CD4-positive, alpha-beta T cell treated with Interleukin-21 for 1 hour (primary cell): ENCODE results near the gene KSR1.
"Not testable (repeated sequence)": the region's sequence is repeated elsewhere in the genome, so short reads cannot be mapped to it uniquely, and the experiment has no call there.

Experiments
- DNase-seq: peaks from one replicate; pipeline ENCODE4 v3.0.0-alpha.2; 2020

KSR1 gene

DNA sequence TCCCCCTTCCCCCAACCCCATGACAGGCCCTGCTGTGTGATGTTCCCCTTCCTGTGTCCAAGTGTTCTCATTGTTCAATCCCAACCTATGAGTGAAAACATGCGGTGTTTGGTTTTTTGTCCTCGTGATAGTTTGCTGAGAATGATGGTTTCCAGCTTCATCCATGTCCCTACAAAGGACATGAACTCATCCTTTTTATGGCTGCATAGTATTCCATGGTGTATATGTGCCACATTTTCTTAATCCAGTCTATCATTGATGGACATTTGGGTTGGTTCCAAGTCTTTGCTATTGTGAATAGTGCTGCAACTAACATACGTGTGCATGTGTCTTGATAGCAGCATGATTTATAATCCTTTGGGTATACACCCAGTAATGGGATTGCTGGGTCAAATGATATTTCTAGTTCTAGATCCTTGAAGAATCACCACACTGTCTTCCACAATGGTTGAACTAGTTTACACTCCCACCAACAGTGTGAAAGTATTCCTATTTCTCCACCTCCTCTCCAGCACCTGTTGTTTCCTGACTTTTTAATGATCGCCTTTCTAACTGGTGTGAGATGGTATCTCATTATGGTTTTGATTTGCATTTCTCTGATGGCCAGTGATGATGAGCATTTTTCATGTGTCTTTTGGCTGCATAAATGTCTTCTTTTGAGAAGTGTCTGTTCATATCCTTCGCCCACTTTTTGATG is 28.9 kb upstream of the KSR1 start:
- not testable (repeated sequence) for DNase-seq

DNA sequence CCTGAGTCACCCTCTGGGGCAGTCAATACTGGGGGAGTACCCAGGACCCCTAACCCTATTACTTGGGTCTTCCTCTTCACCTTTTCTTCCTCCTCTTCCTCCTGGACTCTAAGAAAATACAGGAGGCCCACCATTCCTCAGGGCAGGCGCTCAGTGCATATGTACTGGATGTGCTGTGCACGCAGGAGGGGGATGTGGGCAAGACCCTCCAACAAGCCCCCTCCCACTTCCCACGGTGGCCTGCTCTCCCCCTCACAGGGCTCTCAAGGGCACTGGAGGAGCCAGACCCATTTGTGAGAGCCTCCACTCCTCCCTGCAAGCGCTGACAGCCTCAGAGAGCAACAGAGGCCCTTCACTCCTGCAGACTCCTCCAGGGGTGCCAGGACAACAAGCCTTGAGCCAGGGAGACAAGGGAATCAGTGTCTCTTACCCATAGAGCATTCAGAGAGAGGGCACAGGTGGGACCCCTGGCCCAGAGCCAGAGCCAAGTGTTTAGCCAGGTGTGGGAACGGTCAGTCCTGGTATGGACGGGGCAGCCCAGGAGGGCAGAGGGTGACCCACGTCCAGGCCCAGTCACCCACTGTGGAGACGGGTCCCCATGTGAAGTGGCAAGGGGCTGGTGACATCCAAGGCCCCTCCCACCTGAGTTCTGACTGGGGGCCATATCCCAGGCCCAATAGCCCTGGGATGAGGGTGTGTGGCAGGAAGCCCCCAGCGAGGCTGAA is 27.3 kb upstream of the KSR1 start:
- DNase-seq: no peak

DNA sequence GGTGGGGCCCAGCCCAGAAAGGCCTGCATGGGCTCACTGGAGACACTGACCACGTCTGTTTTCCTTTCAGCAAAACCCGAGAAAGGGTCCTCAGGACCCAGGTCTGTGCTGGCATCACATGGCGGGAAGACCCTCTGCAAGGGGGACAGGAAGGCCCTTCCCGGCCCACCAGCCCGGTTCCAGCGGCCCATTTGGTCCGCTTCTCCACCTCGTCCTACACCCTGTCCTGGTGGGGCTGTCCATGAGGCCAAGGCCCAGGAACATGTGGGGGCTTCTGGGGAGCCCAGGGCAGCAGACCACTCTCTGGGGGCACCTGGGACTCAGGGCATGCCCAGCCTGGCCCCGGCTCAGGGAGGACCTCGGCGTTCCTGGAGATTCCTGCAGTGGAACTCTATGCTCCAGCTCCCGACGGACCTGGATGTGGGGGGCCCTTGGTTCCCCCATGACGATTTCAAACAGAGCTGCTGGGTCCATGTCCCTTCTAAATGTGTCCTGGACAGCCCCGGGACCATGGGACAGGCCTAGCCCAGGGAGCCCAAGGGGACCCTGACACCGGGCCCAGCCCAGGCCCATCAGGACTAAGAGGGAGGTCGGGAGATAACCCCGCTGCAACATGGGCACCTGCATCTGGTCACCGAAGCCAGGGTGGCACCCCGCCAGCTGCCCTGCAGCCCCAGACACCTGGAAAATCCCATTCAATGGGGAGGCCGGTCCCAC is 26.4 kb upstream of the KSR1 start:
- DNase-seq: no peak

DNA sequence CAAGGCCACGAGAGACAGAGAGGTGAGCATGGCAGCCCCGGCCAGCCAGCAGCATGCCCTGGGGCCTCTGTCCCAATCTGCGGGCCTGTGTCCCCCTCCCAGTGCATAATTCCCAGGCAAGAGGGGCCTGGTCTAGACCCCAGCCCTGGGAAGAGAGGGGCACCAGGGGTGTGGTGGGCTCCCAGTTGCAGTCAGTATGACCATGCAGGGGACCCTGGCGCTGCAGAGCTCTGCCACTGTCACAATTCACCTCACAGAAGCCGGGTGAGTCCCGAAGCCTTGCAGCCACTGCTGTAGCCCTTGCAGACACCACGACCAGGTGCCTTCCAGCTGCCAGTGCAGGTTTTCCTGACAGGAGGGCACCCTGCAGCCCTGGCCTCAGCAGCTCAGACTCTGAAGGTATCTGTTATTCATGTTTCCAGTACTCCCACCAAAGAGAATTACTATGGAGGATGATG is 25.8 kb upstream of the KSR1 start:
- no peak for DNase-seq

DNA sequence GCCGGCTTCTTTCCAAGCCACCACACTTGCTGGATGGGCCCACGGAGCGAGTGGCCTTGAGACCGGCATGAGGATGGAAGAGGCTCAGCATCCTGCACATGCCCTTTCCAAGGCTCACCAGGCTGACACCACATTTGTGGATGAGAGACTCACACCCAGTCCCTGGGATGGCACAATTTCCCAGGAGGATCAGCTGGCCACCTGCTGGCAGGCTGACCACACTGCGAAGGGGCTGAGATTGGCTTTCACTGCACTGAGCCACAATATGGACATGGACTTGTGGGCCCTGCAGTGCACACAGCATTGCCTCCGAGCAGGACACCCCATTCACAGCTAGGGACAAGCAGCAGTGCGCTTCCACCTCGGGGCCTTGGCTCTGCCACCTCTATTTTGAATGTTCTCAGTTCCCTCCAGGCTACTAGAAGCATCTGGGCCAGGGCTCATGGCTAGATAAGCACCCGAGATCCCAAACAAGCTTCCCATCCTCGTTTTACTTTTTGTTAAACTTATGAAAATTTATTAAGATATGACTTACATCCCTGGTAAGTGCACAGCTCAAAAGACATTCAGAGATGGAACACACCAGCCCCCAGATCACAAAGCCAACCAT is 25.3 kb upstream of the KSR1 start:
- DNase-seq: no peak

DNA sequence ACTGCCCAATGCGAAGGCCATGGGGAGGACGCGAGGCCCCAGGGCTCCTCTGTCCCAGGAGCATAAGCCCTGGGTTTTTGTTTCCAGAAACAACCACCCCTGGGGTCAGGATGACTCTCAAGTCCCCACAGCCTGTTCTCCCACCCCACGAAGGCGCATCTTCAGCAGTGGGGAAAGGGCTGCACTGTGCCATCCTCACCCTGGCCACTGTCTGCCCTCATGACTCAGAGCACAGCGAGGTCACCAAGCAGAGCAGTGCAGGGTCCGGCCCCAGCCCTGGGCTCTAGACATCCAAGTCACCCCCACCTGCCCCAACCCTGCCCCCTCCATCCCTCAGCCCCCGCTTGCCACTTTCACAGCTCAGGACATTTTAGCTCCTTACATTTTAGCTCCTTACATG is 22.7 kb upstream of the KSR1 start:
- no peak for DNase-seq

DNA sequence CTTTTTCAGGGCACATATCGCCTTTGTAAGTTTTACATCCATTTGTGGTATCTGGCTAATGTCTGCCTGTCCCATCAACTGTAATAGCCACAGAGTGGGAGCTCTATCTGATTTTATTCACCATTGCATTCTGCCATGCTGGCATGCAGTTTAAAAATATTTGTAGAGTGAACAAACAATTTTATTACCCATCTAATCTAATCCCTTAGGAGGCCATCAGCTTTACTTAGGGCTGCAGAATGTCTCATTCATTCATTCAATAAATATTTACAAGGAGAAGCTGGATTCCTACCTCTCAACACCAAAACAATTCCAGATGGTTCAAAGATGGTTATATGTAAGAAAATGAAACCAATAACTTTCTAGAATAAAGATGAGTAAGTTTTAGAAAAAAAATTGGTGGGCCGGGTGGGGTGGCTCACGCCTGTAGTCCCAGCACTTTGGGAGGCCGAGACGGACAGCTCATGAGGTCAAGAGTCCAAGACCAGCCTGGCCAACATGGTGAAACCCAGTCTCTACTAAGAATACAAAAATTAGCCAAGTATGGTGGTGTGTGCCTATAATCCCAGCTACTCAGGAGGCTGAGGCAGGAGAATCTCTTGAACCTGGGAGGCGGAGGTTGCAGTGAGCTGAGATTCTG is 20.7 kb upstream of the KSR1 start:
- not testable (repeated sequence) for DNase-seq

DNA sequence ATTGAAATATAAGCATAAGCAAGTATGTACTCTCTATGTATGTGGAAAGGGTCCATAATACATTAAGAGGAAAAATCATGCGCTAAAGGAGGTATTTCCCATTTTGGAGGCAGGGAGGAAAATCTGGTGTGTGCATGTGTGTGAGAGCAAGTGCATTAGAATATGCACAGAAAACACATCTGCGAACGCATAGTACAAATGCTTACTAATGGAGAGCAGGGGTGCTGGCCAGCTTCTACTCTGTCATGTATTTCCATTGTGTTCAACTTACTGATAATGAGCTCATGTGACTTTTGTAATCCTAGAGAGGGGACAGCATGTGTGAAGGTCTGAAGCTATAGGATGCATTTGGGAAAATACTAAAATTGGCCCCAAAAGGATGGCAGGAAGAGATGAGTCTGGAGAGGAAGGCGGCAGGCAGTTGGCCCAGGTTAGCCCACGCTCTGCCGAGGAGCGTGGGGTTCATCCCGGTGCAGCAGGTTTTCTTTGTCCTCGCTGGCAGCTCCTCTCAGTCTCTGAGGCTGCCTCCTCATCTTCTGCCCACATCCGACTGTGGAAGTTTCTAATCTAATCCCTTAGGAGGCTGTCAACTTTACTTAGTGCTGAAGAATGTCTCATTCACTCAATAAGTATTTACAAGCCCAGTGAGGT is 17.8 kb upstream of the KSR1 start:
- no peak for DNase-seq

DNA sequence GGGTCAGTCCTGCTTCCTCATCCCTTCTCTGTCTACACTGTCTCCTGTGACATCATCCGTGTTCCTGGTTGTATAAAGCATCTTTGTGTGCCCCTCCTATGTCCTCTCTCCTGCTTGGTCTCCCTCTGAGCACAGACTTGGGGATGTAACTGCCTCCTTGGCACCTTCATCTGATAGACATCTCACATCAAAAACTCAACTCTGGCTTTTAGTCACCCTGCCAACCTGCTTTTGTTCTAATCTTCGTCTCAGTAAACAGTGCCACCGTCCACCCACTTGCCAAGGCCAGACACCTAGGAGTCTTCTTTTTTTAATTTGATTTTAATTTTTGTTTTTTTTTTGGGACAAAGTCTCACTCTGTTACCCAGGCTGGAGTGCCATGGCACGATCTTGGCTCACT is 16.9 kb upstream of the KSR1 start:
- no peak for DNase-seq

DNA sequence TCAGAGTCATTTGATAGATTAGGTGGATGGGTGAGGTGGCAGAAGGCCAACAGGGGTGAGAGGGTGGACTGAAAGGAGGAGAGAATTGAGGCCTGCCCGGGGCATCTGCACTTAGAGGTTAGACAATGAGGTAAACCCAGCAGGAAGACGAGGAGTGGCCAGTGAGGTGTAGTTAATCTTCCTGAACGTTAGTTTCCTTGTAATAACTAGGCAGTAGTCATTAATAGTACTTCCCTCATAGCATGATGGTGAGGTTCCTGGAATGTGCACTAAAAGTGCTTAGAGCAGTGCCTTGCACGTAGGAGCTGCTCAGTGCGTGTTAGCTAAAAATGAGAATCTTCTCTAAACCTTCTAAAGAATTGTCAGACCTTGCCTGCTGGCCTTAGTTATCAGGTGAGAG is 13.5 kb upstream of the KSR1 start:
- no peak for DNase-seq

DNA sequence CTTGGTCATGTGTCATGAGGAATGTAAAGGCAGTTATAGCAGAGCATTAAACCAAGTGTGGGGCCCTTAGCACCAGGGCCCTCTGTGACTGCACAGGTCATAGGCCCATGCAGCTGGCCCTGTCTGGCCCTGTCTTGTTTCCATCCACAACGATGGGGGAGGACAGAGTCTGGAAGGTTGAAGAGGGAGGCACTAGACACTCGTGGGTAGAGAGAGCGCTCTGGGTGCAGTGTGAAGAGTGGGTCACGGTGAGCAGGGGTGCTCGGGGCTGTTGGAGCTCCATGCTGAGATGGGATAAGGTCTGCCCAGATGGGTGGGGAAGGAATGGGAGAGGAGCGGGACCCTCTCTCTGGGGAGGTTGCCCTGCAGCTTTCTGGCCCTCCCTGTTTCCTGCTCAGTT is 12.8 kb upstream of the KSR1 start:
- no peak for DNase-seq

DNA sequence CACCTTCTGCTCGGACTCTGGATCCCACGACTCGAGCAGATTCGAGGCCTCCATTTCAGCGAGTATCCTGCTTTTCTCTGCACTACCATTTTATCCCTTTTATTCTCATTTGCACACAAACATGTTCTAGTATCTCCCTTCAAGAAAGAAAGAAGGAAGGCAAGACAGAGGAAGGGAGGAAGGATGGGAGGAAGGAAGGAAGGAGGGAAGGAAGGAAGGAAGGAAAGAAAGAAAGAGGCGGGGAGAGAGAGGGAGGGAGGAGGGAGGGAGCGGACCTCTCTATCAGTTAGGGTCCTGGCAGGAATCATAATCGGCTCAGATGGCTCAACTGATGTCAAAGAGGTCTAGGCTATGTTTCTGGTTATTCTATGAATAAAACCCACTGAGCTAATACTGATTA is 10.3 kb upstream of the KSR1 start:
- no peak for DNase-seq

DNA sequence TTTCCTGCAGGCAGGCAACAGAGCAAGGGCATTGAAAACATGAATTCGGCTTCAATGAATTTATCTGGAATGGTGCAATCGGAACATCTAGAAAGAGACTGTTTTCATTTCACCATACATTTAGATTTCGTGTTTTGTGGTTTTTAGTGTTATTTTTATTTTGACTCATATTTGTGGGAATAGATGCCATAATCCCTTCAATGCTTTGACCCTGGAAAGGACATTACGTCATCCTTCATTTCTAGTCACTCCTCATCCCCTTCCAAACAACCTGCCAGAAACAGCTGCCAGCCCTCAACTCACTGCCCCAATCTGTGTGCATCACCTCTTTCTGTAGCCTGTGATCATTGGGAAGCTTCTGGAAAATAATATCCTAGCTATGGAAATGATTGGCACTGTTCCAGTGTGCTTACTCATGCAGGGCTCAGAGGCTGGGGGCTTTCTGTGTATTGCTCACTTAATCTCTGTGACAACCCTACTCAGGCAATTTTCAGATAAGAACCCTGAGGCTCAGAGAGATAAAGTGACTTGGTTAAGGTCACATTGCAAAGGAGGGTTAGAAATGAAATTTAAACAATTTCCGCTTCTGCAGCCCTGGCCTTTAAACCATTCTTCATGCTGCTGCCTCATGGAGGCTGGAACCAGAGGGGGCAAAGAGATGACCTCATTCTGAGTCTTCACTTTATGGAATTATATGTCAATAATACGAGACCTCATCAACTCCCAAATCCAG is 9.5 kb upstream of the KSR1 start:
- no peak for DNase-seq

DNA sequence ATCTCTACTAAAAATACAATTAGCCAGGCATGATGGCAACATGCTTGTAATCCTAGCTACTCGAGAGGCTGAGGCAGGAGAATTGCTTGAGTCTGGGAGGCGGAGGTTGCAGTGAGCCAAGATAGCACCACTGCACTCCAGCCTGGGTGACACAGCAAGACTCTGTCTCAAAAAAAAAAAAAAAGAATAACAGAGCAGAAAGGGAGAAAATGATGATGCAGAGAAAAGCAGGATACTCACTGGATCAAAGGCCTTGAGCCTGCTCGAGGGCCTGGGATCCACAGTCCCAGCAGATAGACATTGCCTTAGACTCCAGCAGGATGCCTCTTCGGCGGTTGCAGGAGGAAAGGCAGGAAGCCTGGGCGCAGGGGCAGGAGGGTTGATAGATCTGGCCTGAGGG is 7.7 kb upstream of the KSR1 start:
- not testable (repeated sequence) for DNase-seq

DNA sequence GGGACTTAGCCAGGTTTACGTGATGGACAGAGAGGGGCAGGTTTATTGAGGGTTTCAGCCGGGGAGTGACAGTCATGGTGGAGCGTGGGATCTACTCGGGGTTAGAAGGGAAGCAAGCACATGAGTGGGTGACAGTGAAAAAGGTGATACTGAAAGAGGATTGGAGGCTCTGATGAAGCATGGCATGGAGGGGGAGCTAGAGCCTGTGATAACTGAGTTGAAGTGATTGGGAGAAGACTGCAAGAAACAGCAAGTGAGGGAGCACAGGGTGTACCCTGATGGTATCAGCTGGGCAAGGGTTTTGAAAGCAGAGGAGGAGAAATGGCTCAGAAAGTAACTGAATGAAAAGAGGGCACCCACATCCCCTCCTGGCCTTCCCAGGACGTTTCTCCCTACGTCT is 6.7 kb upstream of the KSR1 start:
- DNase-seq: no peak

DNA sequence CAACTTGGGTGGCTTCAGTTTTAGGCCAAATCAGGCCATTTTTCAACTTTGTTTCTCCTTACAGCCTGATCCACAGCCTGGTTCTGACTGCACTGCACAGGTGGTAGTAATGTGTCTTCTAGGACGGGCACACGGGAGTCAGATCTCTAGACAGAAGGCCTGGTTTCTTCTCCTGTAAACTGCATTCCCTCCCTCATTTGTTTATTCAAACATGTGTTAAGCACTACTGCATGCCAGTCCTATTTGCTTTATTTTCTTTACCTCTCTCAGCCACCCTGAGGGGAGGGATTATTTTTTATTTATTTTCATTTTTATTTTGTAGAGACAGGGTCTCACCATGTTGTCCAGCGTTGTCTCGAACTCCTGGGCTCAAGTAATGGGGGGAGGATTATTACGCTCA is 6.3 kb upstream of the KSR1 start:
- no peak for DNase-seq

DNA sequence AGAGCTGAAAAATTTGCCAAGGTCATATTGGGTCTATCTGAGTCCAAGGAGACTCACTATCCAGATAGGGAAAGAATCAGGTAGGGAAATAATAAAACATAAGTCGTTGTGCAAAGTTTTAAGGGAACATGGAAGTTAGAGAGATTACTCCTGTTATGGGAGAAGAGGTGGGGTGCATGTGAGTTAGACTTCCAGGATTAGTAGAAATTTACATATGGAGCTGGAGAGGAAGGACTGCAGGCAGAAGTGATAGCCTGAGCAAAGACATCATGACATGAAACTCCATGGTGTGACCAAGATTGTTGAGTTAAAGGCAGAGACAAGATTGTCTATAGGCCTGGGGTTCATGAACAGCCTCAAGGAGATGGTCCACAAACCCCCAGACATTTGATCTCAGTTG is 5.8 kb upstream of the KSR1 start:
- DNase-seq: no peak

DNA sequence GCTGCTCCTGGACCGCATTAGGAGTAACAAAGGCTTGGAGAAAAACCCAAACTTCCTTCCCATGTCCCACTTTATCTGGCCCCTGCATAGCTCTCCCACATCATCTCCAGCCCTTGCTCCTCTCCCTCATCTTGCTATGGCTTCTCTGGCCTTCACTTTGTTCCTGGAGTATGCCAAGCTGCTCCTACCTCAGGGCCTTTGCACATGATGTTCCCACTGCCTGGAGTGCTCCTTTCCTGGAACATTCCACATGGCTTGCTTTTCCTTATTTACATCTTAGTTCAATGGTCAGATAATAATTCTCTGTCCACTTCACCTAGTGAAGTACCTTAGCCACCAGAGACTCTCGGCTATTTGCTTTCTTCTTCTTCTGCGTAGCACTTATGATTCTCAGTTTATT is 4.3 kb upstream of the KSR1 start:
- no peak for DNase-seq

DNA sequence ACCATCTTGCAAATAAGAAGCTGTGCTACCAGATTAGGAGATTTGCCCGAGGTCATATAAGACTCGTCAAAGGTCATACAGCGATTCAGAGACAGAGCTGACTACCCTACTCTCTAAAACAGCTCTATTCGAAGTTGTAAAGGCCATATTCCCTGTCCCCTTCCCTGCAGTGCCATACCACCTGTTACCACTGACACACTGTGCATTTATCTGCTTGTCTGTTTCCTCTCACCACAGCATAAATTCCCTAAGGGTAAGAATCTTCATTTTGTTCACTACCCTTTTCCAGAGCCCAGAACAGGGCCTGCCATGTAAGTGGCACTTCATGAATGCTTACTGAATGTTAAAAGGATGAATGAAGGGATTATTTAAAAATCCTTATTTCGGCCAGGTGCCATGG is 3.4 kb upstream of the KSR1 start:
- DNase-seq: no peak

DNA sequence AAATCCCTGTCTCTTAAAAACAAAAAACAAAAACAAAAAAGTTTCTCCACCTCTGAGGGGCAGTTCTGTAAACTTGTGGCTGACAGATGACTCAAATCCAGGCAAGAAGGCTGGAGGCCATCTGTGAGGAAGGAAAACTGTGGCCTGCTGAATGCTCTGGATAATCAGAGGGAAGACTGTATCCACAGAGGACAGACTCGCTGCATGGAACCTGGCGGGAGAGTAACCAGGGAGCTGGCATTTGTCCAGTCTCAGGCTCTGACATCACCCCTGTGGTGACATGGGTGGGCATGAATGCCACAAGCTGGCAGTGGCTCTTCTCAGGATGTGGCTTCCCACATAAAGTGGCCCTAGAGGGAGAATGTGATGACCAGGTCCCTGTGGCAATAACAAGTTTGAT is 2.8 kb upstream of the KSR1 start:
- no peak for DNase-seq

DNA sequence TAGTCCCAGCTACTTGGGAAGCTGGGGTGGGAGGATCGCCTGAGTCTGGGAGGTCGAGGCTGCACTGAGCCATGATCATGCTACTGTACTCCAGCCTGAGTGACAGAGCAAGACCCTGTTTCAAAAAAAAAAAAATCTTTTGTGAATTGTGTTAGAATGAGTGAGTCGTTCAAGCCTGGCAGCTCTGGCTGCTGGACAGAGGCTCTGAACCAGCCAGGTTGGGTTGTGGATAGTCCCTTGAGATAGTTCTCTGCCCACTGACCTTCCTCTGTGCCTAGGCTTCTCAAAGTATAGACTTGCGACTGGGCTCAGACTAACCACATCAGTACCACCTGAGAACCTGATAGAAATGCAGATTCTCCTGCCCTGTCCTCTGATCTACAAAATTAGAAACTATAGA is 2.2 kb upstream of the KSR1 start:
- no peak for DNase-seq
